ENCODE data around the gene ZNF740.

The ZNF740 gene

DNA sequence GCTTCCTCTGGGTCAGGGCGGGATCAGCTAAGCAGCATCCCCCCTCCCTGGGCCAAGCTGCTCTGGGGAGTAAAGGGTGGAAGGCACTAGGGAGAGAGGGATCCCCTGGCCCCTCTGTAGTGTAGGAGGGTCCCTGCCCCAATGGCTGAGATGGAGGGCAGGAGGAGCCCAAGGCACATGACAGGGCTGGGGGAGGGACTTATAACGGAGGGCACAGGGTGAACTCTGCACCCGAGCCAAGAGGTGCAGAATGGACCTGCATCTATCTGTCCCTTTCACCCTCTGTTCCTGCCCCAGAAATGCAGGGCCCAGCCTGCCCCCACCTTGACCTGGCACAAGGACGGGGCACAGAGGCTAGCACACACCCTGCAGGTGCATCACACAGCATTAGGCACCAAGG, 30.3 kb downstream of the ZNF740 start:
- Mint-ChIP-seq H3K27me3 (no peaks in the 10 kb centered on the region), H3K36me3 (ENCODE audit: low read depth) (peaks cover 20% of the 10 kb centered on the region), H3K4me3 (no peak overlapping the region), H3K9me3 (no peaks in the 10 kb centered on the region), H3K4me1 (ENCODE audit: low read depth) (peaks cover 79% of the 10 kb centered on the region), H3K27ac (no peak overlapping the region)

DNA sequence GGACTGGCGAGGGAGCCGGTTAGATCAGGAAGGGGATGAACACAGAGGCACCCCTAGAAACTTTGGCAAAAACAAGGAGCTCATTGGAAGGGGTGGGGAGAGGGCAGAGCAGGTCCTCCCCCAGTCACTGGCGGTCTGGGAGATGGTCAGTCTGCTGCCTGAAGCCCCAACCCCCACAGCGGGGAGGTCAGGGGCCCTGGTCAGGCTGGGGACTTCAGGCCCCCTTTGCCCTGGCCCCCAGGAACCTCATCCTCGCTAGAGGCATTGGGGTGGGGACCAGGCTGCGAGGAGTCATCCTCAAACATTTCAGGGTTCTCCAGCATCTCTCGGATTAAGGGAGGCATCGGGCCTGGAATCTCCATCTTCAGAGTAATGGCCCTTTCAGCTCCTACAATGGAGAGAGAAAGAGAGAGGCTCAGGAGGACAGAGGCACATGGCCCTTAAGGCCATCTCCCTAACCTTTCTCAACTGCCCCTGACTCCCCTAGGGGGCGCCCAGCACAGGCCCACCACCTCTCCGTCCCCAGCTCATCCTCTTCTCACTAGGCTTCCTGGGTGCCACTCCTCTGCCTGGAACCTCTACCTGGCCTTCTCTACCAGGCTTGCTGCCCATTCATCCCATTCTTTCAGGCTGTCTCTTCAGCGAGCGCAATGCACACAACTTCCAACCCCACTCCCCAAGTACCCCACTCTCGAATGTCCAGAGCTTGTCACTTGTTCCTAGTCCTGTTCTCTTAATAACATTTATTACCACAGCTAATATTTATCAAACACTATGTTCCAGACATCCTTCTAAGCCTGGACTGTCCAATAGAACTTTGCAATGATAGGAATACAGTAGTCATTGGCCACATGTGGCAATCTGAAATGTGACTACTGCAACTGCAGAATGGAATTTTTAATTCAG, 31.2 kb downstream of the ZNF740 start:
- Mint-ChIP-seq H3K4me1 (ENCODE audit: low read depth) (peaks cover 79% of the 10 kb centered on the region), H3K27ac (no peak overlapping the region), H3K27me3 (no peaks in the 10 kb centered on the region), H3K9me3 (no peaks in the 10 kb centered on the region), H3K4me3 (no peak overlapping the region), H3K36me3 (ENCODE audit: low read depth) (peaks cover 20% of the 10 kb centered on the region)

DNA sequence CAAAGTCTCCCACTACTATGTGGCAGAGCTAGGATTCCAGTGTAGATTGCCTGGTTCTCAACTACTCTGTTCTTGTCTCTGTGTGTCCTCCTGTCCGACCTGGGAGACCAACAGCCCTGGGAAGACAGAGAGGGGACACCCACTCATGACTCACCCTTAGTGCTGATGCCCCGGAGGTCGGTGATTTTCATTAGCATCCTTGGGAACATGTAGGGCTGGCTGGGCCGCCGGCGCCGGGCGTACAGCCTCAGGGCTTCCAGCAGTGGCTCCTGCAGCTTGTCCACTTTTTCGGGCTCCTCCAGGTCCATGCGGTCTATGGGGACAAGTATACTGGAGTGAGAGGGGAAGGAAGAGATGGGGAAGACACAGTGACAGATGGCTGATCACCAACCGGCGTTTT, 32.4 kb downstream of the ZNF740 start:
- no peak overlapping the region for H3K27ac Mint-ChIP-seq
- H3K4me3 Mint-ChIP-seq: no peak overlapping the region
- no peaks in the 10 kb centered on the region for H3K27me3 Mint-ChIP-seq
- H3K9me3 Mint-ChIP-seq: no peaks in the 10 kb centered on the region
- peaks cover 20% of the 10 kb centered on the region for H3K36me3 Mint-ChIP-seq (ENCODE audit: low read depth)
- peaks cover 80% of the 10 kb centered on the region for H3K4me1 Mint-ChIP-seq (ENCODE audit: low read depth)

DNA sequence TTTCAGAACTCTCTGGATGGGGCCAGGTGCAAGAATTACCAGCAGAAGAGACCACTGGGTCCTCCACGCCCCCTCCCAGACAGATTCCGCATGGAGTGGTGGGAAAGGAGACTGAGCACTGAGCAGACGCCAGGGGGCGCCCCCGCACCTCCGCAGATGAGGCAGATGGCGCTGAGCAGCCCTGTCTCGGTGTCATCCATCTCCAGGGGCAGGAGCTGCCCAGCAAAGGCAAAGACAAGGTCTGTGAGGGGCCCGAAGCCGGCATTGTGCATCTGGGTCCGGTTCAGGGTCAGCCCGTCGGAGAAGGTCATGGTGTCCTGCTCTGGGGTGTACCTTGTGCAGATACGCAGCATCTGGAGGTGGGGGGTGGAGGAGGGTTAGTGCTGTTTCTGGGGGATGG, 32.8 kb downstream of the ZNF740 start:
- peaks cover 80% of the 10 kb centered on the region for H3K4me1 Mint-ChIP-seq (ENCODE audit: low read depth)
- no peak overlapping the region for H3K4me3 Mint-ChIP-seq
- H3K27ac Mint-ChIP-seq: no peak overlapping the region
- no peaks in the 10 kb centered on the region for H3K9me3 Mint-ChIP-seq
- peaks cover 20% of the 10 kb centered on the region for H3K36me3 Mint-ChIP-seq (ENCODE audit: low read depth)
- no peaks in the 10 kb centered on the region for H3K27me3 Mint-ChIP-seq

DNA sequence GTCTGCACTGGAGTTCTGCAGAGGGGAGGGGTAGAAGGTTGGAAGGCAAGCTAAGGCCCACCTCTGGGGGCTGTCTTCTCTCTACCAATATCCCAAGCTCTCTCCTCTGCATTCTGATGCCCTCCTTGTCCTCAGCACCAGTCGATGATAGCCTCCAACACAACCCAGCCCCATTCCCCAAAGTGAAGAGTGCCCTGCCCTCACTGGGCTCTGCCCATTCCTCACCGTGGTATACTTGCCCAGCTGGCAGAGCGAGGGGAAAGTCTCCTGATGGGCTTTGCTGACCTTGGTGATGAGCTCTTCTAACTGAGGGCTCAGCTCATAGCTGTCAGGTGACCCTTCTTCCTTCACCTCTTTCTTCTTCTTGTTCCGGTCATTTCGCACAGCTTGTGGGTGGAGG, 33.7 kb downstream of the ZNF740 start:
- H3K36me3 Mint-ChIP-seq (ENCODE audit: low read depth): peaks cover 19% of the 10 kb centered on the region
- no peaks in the 10 kb centered on the region for H3K27me3 Mint-ChIP-seq
- no peak overlapping the region for H3K27ac Mint-ChIP-seq
- H3K4me1 Mint-ChIP-seq (ENCODE audit: low read depth): peaks cover 78% of the 10 kb centered on the region
- no peak overlapping the region for H3K4me3 Mint-ChIP-seq
- no peaks in the 10 kb centered on the region for H3K9me3 Mint-ChIP-seq

DNA sequence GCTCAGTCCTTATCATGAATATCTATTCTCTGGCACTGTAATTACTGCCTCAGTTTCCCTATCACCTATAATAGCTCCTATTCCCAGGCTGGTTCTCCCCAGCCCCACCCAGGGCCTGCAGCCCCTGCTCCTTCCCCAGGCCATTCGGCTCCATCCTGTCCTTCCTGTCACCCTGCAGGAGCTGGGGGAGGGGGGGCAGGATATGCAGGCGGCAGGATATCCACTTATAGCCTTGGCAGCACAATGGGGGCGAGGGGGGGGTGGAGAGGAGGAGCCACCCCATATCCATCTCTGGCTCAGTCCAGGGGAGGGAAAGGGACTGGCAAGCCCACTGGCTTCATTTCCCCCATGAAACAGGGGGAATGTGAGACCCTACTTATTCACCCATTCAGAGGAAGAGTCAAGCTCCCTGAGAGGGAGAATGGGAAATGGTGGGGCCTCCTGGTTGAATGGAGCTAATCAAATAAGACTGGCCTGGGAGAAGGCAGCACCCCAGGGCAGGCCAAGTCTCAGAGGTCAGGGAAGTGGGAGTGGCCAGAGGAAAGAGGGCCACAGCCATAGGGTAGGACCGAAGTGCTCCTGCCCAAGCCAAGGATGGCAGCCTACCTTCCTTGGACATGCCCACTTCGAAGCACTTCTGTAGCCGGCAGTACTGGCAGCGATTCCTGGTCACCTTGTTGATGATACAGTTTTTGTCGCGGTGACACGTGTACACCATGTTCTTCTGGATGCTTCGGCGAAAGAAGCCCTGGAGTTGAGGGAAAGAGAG, 34.3 kb downstream of the ZNF740 start:
- Mint-ChIP-seq H3K36me3 (ENCODE audit: low read depth) (peaks cover 21% of the 10 kb centered on the region), H3K9me3 (no peaks in the 10 kb centered on the region), H3K4me1 (ENCODE audit: low read depth) (peaks cover 78% of the 10 kb centered on the region), H3K4me3 (no peak overlapping the region), H3K27me3 (no peaks in the 10 kb centered on the region), H3K27ac (no peak overlapping the region)

DNA sequence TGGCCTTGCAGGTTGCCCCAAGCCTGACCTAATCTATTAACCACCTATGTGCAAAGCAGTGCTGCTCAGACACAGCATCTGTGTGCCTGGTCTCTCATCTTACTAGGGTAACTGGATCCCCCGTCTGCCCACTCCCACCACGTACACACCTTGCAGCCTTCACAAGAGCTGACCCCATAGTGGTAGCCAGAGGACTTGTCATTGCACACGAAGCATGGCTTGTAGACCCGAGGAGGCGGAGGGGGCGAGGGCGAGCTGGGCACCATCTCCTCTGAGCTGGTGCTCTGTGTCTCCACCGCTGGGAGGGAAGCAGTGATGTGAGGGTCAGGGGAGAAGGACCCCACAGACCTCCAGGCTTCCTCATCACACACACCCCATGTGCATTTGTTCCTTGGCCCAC, 35.0 kb downstream of the ZNF740 start:
- Mint-ChIP-seq H3K27me3 (no peaks in the 10 kb centered on the region), H3K9me3 (no peaks in the 10 kb centered on the region), H3K4me3 (no peak overlapping the region), H3K27ac (no peak overlapping the region), H3K36me3 (ENCODE audit: low read depth) (peaks cover 21% of the 10 kb centered on the region), H3K4me1 (ENCODE audit: low read depth) (peaks cover 76% of the 10 kb centered on the region)

DNA sequence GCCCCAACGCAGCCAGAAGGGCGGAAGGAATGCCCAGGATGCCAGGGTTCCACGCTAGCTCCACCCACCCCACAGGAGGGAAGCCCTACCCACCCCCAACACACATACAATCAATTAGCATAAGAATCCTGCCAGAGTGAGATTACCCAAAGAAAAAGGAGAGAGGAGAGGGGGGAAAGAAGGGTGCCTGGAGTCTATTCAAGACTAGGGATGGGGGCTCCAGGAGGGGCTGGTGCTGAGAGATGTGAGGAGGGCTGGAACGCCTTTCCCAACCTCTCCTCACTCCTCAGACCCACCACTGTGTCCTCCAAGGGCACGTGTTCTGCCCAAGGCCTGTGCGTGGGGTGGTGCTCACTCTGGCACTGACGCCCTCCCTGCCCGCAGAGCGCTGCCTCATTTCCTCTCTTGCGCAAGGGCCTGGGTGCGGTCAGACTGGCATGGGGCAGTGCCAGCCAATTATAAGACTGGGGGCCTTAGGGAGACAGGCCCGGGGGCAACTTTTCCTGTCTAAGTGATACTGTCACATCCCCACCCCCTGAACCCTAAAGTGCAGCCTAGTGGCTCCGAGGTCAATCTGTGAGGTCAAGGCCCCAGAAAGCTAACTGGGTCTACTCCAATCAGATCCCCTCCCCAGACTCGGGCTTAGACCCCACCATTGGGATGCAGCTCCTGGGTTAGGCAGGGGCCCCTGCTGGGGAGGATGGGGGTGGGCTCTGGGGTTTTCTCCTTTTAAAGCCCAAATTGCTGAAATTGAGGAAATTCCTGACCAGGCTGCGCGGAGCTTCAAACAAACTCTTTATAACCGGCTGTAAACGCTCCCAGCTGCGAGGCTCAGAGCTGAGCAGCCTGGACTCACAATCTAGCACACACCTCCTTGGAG, 36.8 kb downstream of the ZNF740 start:
- Mint-ChIP-seq H3K9me3 (no peaks in the 10 kb centered on the region), H3K4me1 (ENCODE audit: low read depth) (peaks cover 79% of the 10 kb centered on the region)

DNA sequence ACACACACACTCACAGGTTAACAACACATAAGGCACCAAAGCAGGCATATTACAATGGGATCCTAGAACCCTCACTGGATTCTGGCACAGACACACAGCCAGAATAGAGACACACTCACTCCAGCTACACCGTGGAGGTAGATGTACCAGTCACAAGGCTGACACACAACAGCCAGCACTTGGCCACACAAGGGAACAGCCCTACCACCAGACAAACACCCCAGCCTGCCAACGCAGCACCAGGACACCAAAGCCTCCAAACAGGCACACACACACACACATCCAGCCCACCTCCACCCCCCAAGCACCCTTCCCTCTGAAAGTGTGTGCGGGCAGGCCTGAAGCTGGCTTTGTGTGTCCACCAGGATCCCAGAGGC, 37.4 kb downstream of the ZNF740 start:
- Mint-ChIP-seq H3K27ac (peak overlapping the region; percentile 94), H3K4me1 (ENCODE audit: low read depth) (peaks cover 83% of the 10 kb centered on the region), H3K27me3 (no peaks in the 10 kb centered on the region), H3K4me3 (peak overlapping the region; percentile 96), H3K9me3 (no peaks in the 10 kb centered on the region), H3K36me3 (ENCODE audit: low read depth) (peaks cover 15% of the 10 kb centered on the region)

More for the DNA sequence above, 36.8 kb downstream of the ZNF740 start:
- Mint-ChIP-seq H3K36me3 (ENCODE audit: low read depth) (peaks cover 21% of the 10 kb centered on the region), H3K27ac (peak overlapping the region; percentile 94), H3K4me3 (peak overlapping the region; percentile 96), H3K27me3 (no peaks in the 10 kb centered on the region)

DNA sequence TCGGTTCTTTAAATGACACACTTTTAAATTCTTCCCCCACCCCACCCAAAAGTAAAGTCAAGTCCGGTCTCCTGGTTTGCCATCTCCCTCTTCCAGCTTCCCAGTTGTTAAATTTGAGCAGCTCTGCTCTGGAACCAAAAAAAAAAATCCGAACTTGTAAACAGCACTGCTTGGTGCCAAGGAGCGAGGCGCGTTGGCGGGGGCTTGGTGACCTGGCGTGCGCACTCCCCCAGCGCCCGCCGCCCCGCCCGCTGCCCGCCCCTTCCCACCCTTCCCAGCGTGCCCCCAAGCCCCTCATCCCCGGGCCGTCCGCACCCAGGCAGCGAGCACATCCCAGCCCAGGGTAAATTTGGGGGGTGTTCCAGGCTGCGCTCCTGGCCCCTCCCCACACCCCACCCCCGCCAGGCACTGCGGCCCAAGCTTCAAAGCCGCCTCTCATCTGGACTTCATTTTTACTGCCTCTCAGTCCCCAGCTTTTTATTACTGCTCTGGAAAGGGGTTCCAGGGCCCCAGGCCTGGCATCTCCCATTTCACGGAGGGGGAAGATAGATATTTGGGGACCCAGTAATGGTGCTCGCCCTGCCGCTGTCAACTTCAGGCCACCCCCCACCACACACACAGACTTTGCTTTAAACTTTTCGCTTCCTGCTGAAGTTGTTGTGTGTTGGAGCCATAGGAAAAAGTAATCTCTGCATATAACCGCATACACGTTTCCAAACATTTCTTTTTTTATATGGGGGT, 38.2 kb downstream of the ZNF740 start:
- peak overlapping the region; percentile 96 for H3K4me3 Mint-ChIP-seq
- peaks cover 7% of the 10 kb centered on the region for H3K36me3 Mint-ChIP-seq (ENCODE audit: low read depth)
- H3K4me1 Mint-ChIP-seq (ENCODE audit: low read depth): peaks cover 83% of the 10 kb centered on the region
- peak overlapping the region; percentile 99 for H3K27ac Mint-ChIP-seq
- no peaks in the 10 kb centered on the region for H3K9me3 Mint-ChIP-seq
- no peaks in the 10 kb centered on the region for H3K27me3 Mint-ChIP-seq

DNA sequence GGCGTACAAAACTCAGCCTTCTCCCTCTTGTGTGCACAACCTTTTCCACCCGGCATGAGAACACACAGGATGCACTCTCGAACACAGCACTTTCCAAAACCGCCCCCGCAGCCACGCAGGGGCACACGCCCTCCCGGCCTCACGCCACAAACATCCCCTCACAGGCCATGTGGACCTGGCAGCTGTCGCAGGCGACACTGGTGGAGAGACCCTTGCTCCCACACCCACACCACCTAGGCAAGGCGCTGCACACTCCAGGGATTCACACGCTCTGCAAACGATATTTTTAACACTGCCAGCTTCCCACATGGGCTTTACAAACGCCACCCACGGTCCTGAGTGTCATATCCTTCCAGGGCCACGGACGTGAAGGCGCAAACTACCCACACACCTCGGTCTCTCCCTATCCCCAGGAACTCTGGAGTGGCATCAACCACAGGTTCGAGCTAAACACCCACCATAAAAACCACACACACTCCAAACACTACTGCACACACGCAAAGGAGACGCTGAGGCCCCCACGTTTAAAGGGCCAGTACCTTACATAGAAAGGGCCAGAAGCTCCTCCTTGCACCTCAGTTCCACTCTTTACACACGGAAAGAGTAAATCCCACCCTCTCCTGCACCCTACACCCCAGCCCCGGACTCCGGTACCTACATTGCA, 38.9 kb downstream of the ZNF740 start:
- H3K27ac Mint-ChIP-seq: peak overlapping the region; percentile 99
- H3K27me3 Mint-ChIP-seq: no peaks in the 10 kb centered on the region
- H3K9me3 Mint-ChIP-seq: no peaks in the 10 kb centered on the region
- H3K36me3 Mint-ChIP-seq (ENCODE audit: low read depth): peaks cover 5% of the 10 kb centered on the region
- H3K4me3 Mint-ChIP-seq: peak overlapping the region; percentile 96
- peaks cover 83% of the 10 kb centered on the region for H3K4me1 Mint-ChIP-seq (ENCODE audit: low read depth)

DNA sequence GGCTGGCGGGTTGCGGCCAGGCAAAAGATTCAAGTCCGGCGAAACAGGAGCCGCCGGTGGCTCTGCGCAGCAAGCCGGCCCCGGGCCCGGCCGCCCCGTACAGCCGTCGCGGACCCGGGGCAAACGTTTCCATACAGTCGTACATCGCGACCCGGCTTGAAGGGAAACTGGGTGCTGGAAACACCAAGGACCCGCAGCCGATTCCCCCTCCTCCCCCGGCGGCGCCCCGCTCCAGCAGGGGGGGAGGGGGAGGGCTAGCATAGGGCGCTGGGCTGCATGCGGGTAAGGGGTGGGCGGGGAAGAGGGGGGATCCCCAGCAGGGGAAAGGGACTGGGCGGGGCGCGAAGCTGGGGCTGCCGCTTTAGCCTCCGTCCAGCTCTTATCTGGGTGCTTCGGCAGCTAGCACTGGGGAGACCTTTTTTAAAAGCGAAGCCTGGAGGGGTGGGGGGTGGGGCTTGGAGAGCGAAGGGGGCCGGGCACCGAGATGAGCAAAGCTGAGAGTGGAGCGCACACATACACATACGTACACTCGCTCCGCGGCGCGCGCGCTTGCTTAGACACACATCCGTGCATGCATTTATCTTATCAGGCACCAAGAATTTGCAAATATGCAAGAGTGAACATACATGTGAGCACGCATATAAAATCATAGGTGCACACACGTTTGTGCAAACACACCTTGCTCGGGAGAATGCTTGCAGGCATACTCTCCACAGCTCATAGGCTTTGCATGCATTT, 39.6 kb downstream of the ZNF740 start:
- peaks cover 85% of the 10 kb centered on the region for H3K4me1 Mint-ChIP-seq (ENCODE audit: low read depth)
- H3K27me3 Mint-ChIP-seq: no peaks in the 10 kb centered on the region
- peaks cover 5% of the 10 kb centered on the region for H3K36me3 Mint-ChIP-seq (ENCODE audit: low read depth)
- no peaks in the 10 kb centered on the region for H3K9me3 Mint-ChIP-seq
- peak overlapping the region; percentile 99 for H3K27ac Mint-ChIP-seq
- H3K4me3 Mint-ChIP-seq: peak overlapping the region; percentile 96

DNA sequence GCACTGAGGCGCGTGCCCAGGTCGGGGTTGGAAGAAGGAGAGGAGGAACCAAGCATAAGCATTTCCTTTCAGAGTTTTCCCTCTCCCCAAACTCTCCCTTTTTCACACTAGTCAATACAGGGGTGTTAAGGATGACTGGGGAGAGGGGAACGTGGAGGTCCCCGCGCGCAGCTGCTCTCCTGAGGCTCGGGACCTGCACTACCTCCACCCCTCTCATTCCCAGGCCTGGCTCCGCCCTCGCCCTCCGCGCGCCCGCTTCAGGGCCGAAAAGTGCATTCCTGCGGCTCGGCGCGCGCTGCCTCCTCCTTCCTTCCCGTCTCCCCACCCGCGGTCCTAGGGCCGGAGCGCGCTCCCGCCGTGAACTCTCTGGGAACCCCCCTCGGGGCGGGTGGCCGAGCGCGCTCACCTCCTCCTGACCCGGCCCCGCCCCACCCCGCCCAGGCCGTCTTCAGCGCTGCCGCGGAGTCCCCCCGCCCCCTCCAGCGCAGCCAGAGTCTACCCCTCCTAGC, 40.2 kb downstream of the ZNF740 start:
- peak overlapping the region; percentile 93 for H3K27ac Mint-ChIP-seq
- peak overlapping the region; percentile 83 for H3K4me3 Mint-ChIP-seq
- H3K36me3 Mint-ChIP-seq (ENCODE audit: low read depth): peaks cover 5% of the 10 kb centered on the region
- no peaks in the 10 kb centered on the region for H3K9me3 Mint-ChIP-seq
- peaks cover 85% of the 10 kb centered on the region for H3K4me1 Mint-ChIP-seq (ENCODE audit: low read depth)
- no peaks in the 10 kb centered on the region for H3K27me3 Mint-ChIP-seq
